H9 (cell line): ENCODE results near the gene ALDH1A3. TPM values are rescaled to one million over a fixed set of nuclear protein-coding genes. Genes with fewer than 3 reads are reported as not detected.

Source experiments
- DNase-seq: peaks from one replicate; pipeline ENCODE4 v3.0.0-alpha.2; 2017
- H2AFZ ChIP-seq: one replicate; pipeline ENCODE4 v1.6.1; 2013; ENCODE audit warnings: mild to moderate bottlenecking, low read length, control low read depth, moderate library complexity
- H2AK5ac ChIP-seq: 2 replicates; pipeline ENCODE4 v1.6.1; 2013; ENCODE audit warnings: low read length, control low read depth, mixed read lengths; ENCODE audit not compliant: insufficient read length
- H2BK120ac ChIP-seq: one replicate; pipeline ENCODE4 v1.6.1; 2013; ENCODE audit warnings: low read depth, mild to moderate bottlenecking, low read length, control low read depth, inconsistent platforms; ENCODE audit not compliant: poor library complexity, severe bottlenecking
- H2BK12ac ChIP-seq: 2 replicates; pipeline ENCODE4 v1.6.1; 2013; ENCODE audit warnings: low read length, control low read depth, mixed read lengths, low read depth; ENCODE audit not compliant: insufficient read length
- H2BK15ac ChIP-seq: 2 replicates; pipeline ENCODE4 v1.6.1; 2013; ENCODE audit warnings: low read depth, low read length, control low read depth
- H2BK20ac ChIP-seq: one replicate; pipeline ENCODE4 v1.6.1; 2013; ENCODE audit warnings: low read depth, mild to moderate bottlenecking, low read length, control low read depth, inconsistent platforms; ENCODE audit not compliant: poor library complexity, severe bottlenecking
- H2BK5ac ChIP-seq: 2 replicates; pipeline ENCODE4 v1.6.1; 2013; ENCODE audit warnings: low read length, control low read depth, mixed read lengths; ENCODE audit not compliant: insufficient read length
- H3K14ac ChIP-seq: 2 replicates; pipeline ENCODE4 v1.6.1; 2013; ENCODE audit warnings: low read length, control low read depth; ENCODE audit not compliant: insufficient read depth
- H3K18ac ChIP-seq: 2 replicates; pipeline ENCODE4 v1.6.1; 2013; ENCODE audit warnings: low read depth, mild to moderate bottlenecking, mixed read lengths, low read length, control low read depth; ENCODE audit not compliant: insufficient read length
- H3K23ac ChIP-seq: 2 replicates; pipeline ENCODE4 v1.6.1; 2013; ENCODE audit warnings: low read length, control low read depth, mixed read lengths, low read depth; ENCODE audit not compliant: insufficient read length
- H3K23me2 ChIP-seq: 2 replicates; pipeline ENCODE4 v1.6.1; 2013; ENCODE audit warnings: low read depth, mild to moderate bottlenecking, mixed read lengths, low read length, control low read depth; ENCODE audit not compliant: insufficient read length, poor library complexity, severe bottlenecking
- H3K27ac ChIP-seq: 2 replicates; pipeline ENCODE4 v1.5.1; 2013; ENCODE audit warnings: low read length, control low read depth, mixed read lengths, low read depth; ENCODE audit not compliant: insufficient read length
- H3K27me3 ChIP-seq: 2 replicates; pipeline ENCODE4 v1.6.1; 2013; ENCODE audit warnings: low read length, control low read depth, inconsistent platforms; ENCODE audit not compliant: insufficient read depth
- H3K4ac ChIP-seq: 2 replicates; pipeline ENCODE4 v1.6.1; 2013; ENCODE audit warnings: low read depth, mild to moderate bottlenecking, control low read depth, inconsistent platforms, low read length, moderate library complexity
- H3K4me1 ChIP-seq: 2 replicates; pipeline ENCODE4 v1.6.1; 2013; ENCODE audit warnings: low read length, control low read depth, inconsistent platforms; ENCODE audit not compliant: insufficient read depth
- H3K4me2 ChIP-seq: 2 replicates; pipeline ENCODE4 v1.6.1; 2013; ENCODE audit warnings: low read length, control low read depth, mixed read lengths; ENCODE audit not compliant: insufficient read length, insufficient read depth
- H3K56ac ChIP-seq: 2 replicates; pipeline ENCODE4 v1.6.1; 2013; ENCODE audit warnings: low read depth, mild to moderate bottlenecking, mixed read lengths, low read length, control low read depth; ENCODE audit not compliant: insufficient read length
- H3K79me1 ChIP-seq: 2 replicates; pipeline ENCODE4 v1.6.1; 2013; ENCODE audit warnings: low read depth, mild to moderate bottlenecking, moderate library complexity, low read length, control low read depth, inconsistent platforms; ENCODE audit not compliant: insufficient read depth, poor library complexity, severe bottlenecking
- H3K79me2 ChIP-seq: 2 replicates; pipeline ENCODE4 v1.6.1; 2013; ENCODE audit warnings: low read length, control low read depth, inconsistent platforms; ENCODE audit not compliant: insufficient read depth
- H3K9ac ChIP-seq: 2 replicates; pipeline ENCODE4 v1.6.1; 2013; ENCODE audit warnings: low read length, control low read depth, mixed read lengths; ENCODE audit not compliant: insufficient read length; ENCODE audit errors: extremely low read depth
- H3K9me3 ChIP-seq: one replicate; pipeline ENCODE4 v1.6.1; 2013; ENCODE audit warnings: low read depth, low read length, inconsistent platforms; ENCODE audit not compliant: control insufficient read depth
- H3T11ph ChIP-seq: one replicate; pipeline ENCODE4 v1.6.1; 2013; ENCODE audit warnings: mild to moderate bottlenecking, low read length, control low read depth, inconsistent platforms
- H4K20me1 ChIP-seq: one replicate; pipeline ENCODE4 v1.6.1; 2013; ENCODE audit not compliant: control insufficient read depth, insufficient read length, insufficient read depth
- H4K5ac ChIP-seq: 2 replicates; pipeline ENCODE4 v1.6.1; 2013; ENCODE audit warnings: low read depth, mild to moderate bottlenecking, mixed read lengths, low read length, control low read depth; ENCODE audit not compliant: insufficient read length
- H4K8ac ChIP-seq: replicated peaks from 2 replicates; pipeline ENCODE4 v1.6.1; 2013; ENCODE audit warnings: low read length, control low read depth, mixed read lengths, low read depth; ENCODE audit not compliant: insufficient read length
- H4K91ac ChIP-seq: 2 replicates; pipeline ENCODE4 v1.6.1; 2013; ENCODE audit warnings: low read depth, mild to moderate bottlenecking, moderate library complexity, mixed read lengths, low read length, control low read depth; ENCODE audit not compliant: insufficient read length
- H3K27ac Mint-ChIP-seq, 3 experiments: 2 replicates in 2 of 3; 3 replicates in 1 of 3; pipeline ENCODE4 v1.8.0; 2020 to 2021; ENCODE audit warnings: mixed read lengths in 3 of 3, mild to moderate bottlenecking in 1 of 3, moderate library complexity in 1 of 3
- H3K27me3 Mint-ChIP-seq: 2 replicates; pipeline ENCODE4 v1.8.0; 2021; ENCODE audit warnings: low read depth, mild to moderate bottlenecking, moderate library complexity, mixed read lengths
- H3K36me3 Mint-ChIP-seq, 3 experiments: 2 replicates in 2 of 3; 3 replicates in 1 of 3; pipeline ENCODE4 v1.8.0; 2020 to 2021; ENCODE audit warnings: low read depth in 3 of 3, mixed read lengths in 3 of 3; ENCODE audit not compliant: insufficient read depth in 1 of 3
- H3K4me1 Mint-ChIP-seq, 2 experiments: 2 replicates each; pipeline ENCODE4 v1.8.0; 2020; ENCODE audit warnings: mixed read lengths in 2 of 2
- H3K4me3 Mint-ChIP-seq, 2 experiments: 2 replicates in 1 of 2; 3 replicates in 1 of 2; pipeline ENCODE4 v1.8.0; 2020 to 2021; ENCODE audit warnings: mild to moderate bottlenecking in 2 of 2, mixed read lengths in 2 of 2, moderate library complexity in 1 of 2
- H3K9me3 Mint-ChIP-seq, 2 experiments: 2 replicates in 1 of 2; 3 replicates in 1 of 2; pipeline ENCODE4 v1.8.0; 2020; ENCODE audit warnings: mild to moderate bottlenecking in 2 of 2, mixed read lengths in 2 of 2, moderate library complexity in 1 of 2
- CTCF ChIP-seq: fragments of 200-600 bp; sonication (generic); conservative IDR thresholded peaks from 3 replicates; pipeline ENCODE4 v1.8.0; 2021; ENCODE audit warnings: antibody characterized with exemption, mild to moderate bottlenecking
- WGBS: extraction: QIAGEN DNeasy Blood & Tissue Kit; methylation state at CpG from one replicate; pipeline ENCODE4 v1.1.7; 2013; ENCODE audit warnings: missing lambda C conversion rate, low lambda C conversion rate, mixed read lengths; ENCODE audit not compliant: insufficient read length; ENCODE audit errors: extremely low coverage; 5-methylcytosine and 5-hydroxymethylcytosine counted together
- total RNA-seq: library from RNA; stranded (reverse); gene quantifications from 2 replicates; pipeline ENCODE4 v1.2.1, GENCODE V29; 2021

ALDH1A3 gene
- total RNA-seq, 1 experiment from 2014 or later, result 9.2 TPM

DNA sequence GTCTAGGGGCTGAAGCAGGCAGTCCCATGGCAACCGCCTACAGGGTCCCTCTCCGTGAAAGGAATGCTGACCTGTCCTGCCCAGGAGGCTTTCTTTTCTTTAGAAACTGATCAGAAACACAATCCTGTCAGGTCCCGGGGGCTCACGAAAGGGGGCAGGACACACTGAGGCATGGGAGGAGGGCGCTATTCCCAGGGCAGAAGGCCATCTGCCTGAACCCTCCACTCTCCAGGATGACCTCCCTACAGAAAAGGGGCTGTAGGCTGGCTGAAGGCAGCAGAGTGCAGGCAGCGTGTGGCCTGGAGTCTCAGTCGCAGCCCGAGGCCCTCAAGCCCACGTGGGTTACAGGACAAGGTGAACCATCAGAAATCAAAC lies 21.2 kb downstream of the ALDH1A3 start:
- peak overlapping the region in 1 of 3 experiments; percentile 66; a peak in 1 of 7 replicates for H3K27ac Mint-ChIP-seq
- no peaks in the 10 kb centered on the region for H4K20me1 ChIP-seq

More for the DNA sequence above, 21.2 kb downstream of the ALDH1A3 start:
- H4K5ac ChIP-seq, result no peak overlapping the region
- no peak overlapping the region for H3K23ac ChIP-seq
- H2AK5ac ChIP-seq, result no peak overlapping the region
- H3K4me1 ChIP-seq, result no peaks in the 10 kb centered on the region
- no peak overlapping the region for H3K18ac ChIP-seq
- no peak overlapping the region for H2BK12ac ChIP-seq
- H3K4me2 ChIP-seq, result no peak overlapping the region
- H3K23me2 ChIP-seq, result no peaks in the 10 kb centered on the region
- no peak overlapping the region for H2BK120ac ChIP-seq
- no peak overlapping the region for H3K27ac ChIP-seq
- H4K8ac ChIP-seq, result no peak overlapping the region
- no peak overlapping the region for H2BK5ac ChIP-seq
- H2BK20ac ChIP-seq, result no peak overlapping the region
- no peak overlapping the region for H3K4ac ChIP-seq
- H3K56ac ChIP-seq, result no peak overlapping the region
- H3K9ac ChIP-seq, result no peak overlapping the region
- Mint-ChIP-seq H3K4me3 (no peak overlapping the region), H3K27me3 (no peaks in the 10 kb centered on the region; the same call in 1 of the 2 replicates), H3K36me3 (peaks cover 0 to 32% (median 4%) of the 10 kb centered on the region in 3 experiments; a peak in 3 of 7 replicates), H3K9me3 (no peaks in the 10 kb centered on the region), H3K4me1 (peaks cover 7 to 17% of the 10 kb centered on the region in 2 experiments)
- H3K9me3 ChIP-seq, result no peaks in the 10 kb centered on the region
- H3K14ac ChIP-seq, result no peak overlapping the region
- DNase-seq, result no peak
- H3K79me2 ChIP-seq, result no peaks in the 10 kb centered on the region
- no peak for TF ChIP-seq CTCF
- no peak overlapping the region for H3T11ph ChIP-seq
- no CpG with 5 or more reads among the region's 9 CpGs for WGBS
- no peaks in the 10 kb centered on the region for H3K27me3 ChIP-seq
- no peak overlapping the region for H2AFZ ChIP-seq
- H4K91ac ChIP-seq, result no peak overlapping the region
- no peak overlapping the region for H2BK15ac ChIP-seq
- no peaks in the 10 kb centered on the region for H3K79me1 ChIP-seq
